ENCODE results near the gene CDH22.

Gene CDH22

DNA sequence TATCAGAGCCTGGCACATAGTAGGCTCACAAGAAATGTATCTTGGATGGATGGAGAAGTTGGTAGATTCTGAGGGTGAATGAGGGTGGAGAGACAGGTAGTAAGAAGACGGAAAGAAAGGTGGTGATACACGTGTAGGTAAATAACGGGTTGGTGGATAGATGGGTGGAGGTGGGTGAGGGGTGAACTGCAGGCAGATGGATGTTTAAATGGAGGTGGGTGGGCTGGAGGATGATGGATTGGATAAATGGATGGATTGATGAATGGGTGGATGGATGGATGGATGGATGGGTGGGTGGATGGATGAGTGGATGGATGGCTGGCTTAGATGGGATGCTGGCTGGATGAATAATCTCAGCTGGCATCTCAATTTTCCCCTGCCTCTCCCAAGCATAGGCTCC is 9.9 kb downstream of the CDH22 start:
- TF ChIP-seq, protein P1, sequence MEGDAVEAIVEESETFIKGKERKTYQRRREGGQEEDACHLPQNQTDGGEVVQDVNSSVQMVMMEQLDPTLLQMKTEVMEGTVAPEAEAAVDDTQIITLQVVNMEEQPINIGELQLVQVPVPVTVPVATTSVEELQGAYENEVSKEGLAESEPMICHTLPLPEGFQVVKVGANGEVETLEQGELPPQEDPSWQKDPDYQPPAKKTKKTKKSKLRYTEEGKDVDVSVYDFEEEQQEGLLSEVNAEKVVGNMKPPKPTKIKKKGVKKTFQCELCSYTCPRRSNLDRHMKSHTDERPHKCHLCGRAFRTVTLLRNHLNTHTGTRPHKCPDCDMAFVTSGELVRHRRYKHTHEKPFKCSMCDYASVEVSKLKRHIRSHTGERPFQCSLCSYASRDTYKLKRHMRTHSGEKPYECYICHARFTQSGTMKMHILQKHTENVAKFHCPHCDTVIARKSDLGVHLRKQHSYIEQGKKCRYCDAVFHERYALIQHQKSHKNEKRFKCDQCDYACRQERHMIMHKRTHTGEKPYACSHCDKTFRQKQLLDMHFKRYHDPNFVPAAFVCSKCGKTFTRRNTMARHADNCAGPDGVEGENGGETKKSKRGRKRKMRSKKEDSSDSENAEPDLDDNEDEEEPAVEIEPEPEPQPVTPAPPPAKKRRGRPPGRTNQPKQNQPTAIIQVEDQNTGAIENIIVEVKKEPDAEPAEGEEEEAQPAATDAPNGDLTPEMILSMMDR (conservative IDR thresholded peaks at IDR 0.05; ENCODE audit: low read depth): no peak

DNA sequence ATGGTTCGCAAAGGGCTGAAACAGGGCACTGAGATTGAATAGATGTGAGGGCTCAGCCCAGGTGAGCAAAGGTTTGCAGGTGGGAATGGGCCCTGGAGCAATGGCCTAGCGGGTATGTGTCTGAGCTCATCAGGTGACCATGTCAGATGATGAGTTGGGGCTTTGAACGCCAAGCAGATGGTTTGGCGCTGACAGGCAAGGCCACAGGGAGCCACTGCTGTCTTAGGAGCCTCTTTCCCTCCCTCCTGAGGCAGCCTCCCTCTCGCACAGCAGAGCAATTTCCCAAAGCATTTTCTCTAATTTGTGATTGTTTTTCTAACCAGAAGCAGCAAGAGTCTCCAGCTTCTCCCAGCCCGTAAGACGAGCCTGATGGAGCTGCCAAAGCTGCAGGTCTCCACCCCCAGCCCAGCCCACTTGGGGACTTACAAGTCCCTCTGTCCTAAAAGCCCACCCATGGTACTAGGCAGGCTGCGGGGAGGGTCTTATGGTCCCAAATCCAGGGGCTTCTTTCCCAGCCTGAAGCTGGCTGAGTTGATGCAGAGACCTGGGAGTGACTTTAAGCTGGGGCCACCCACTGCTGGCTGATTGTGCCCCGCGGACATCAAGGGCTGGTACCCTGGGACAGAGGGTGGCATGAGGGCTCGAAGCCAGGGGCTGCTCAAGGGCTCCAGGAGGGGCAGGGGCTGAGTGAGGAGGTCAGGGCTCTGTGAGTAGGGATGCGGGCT is 11.6 kb downstream of the CDH22 start:
- no peak overlapping the region for H3K27ac ChIP-seq
- POLR2A ChIA-PET (ENCODE audit: low non-redundant PET): no interaction called here
- DNase-seq (ENCODE audit: low spot score): no peak
- CTCF ChIA-PET: interaction anchor here (1.0 to 3.9 kb wide), 4 partner anchors 9 to 328 kb away, joined by 3 to 23 read pairs (median 4); no protein-coding TSS in a partner anchor
- TF ChIP-seq, protein P1 (conservative IDR thresholded peaks at IDR 0.05; ENCODE audit: low read depth): no peak

More for the DNA sequence above, 9.9 kb downstream of the CDH22 start:
- ChIA-PET POLR2A (ENCODE audit: low non-redundant PET) (interaction anchor here (0.6 kb wide), 1 partner anchor 13 kb away, joined by 3 read pairs; no protein-coding TSS in a partner anchor), CTCF (interaction anchor here (1.0 to 2.0 kb wide), 4 partner anchors 9 to 166 kb away, joined by 3 to 5 read pairs (median 4); no protein-coding TSS in a partner anchor)
- no peak overlapping the region for H3K27ac ChIP-seq
- DNase-seq (ENCODE audit: low spot score): no peak

DNA sequence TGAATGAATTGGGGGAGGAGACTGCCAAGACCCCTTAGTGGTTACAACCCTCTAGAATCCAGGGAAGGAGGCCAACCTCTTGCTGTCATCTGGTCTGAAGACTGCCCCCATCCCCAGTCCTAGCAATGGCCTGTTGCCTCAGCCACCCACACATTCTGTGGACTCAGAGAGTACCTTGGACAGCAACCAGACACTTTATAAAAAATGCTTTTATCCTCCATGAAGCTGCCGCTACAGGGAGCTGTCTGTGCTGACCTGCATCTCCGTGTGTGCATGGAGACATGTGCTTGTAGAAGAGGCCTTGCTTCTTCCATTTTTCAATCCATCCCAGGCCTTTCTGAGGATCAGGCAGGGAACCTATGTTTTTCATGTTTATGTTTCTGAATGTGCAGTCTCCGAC is 15.2 kb downstream of the CDH22 start:
- TF ChIP-seq, protein P1 (conservative IDR thresholded peaks at IDR 0.05; ENCODE audit: low read depth): no peak
- ChIA-PET CTCF (interaction anchor here (0.6 to 1.1 kb wide), 4 partner anchors 56 to 142 kb away, joined by 3 to 5 read pairs (median 4); no protein-coding TSS in a partner anchor), POLR2A (ENCODE audit: low non-redundant PET) (interaction anchor here (0.6 kb wide), 1 partner anchor 59 kb away, joined by 3 read pairs; no protein-coding TSS in a partner anchor)
- H3K27ac ChIP-seq: no peak overlapping the region
- peak; percentile 59 for DNase-seq (ENCODE audit: low spot score)

DNA sequence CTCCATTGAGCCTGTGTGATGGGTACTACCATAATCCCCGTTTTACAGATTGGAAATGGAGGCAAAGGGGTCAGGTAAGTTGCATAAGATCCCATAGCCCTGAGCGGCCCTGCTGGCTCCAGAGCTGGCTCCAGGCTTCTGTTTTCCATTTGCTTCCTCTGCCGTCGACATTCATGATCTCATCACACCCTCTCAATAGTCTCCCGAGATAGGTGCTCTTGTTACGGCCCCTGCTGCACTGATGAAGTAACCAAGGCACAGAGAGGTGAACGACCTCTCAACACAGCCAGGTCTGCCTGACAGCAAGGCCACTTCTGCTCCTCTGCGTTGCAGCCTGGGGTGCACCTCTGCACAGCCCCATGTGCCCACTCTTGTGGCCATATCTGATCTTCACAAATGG is 16.9 kb downstream of the CDH22 start:
- ChIA-PET POLR2A (ENCODE audit: low non-redundant PET) (no interaction called here), CTCF (interaction anchor here (0.8 kb wide), 1 partner anchor 10 kb away, joined by 3 read pairs; no protein-coding TSS in a partner anchor)
- no peak for DNase-seq (ENCODE audit: low spot score)
- TF ChIP-seq, protein P1 (conservative IDR thresholded peaks at IDR 0.05; ENCODE audit: low read depth): no peak
- no peak overlapping the region for H3K27ac ChIP-seq

DNA sequence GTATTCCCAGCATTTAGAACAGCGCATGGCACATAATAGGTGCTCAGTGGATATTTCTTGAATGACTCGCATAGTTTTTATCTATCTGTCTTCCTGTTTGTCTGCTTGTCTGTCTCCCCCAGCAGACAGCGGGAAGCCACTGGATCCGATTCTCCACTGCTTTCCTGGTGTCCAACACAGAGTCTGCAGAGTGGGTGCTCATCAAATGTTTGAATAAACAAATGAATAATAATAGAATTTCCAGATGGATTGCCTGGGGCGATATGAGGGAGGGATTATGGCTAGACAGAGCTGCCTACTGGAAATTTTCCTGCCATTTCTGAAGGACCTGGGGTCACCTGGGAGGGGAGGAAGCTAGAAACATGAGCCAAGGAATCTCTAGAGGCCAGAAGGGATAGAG is 18.9 kb downstream of the CDH22 start:
- no peak overlapping the region for H3K27ac ChIP-seq
- TF ChIP-seq, protein P1 (conservative IDR thresholded peaks at IDR 0.05; ENCODE audit: low read depth): no peak
- ChIA-PET POLR2A (ENCODE audit: low non-redundant PET) (no interaction called here), CTCF (interaction anchor here (0.5 to 2.2 kb wide), 4 partner anchors 17 to 792 kb away, joined by 3 to 11 read pairs (median 6); no protein-coding TSS in a partner anchor)
- DNase-seq (ENCODE audit: low spot score): no peak

DNA sequence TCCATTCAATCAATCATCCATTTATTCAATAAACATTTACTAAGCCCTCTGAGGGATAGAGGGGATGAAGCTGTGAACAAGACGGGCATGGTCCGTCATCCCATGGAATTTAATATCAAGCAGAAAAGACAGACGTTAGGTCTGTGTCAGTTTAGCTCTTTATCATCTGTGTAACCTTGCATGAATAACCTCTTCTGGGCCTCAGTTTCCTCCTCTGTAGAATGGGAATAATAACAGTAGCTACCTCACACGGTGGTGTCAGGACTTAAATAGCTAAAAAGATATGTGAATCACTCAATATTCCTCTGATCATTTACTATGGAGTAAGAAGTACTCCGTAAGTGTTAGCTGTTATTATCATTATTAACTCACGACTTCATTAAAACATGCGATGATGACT is 21.3 kb downstream of the CDH22 start:
- ChIA-PET POLR2A (ENCODE audit: low non-redundant PET) (interaction anchor here (0.5 kb wide), 1 partner anchor 30 kb away, joined by 5 read pairs; no protein-coding TSS in a partner anchor), CTCF (interaction anchor here (1.3 to 1.7 kb wide), 3 partner anchors 10 to 20 kb away, joined by 3 to 10 read pairs (median 3); no protein-coding TSS in a partner anchor)
- no peak overlapping the region for H3K27ac ChIP-seq
- DNase-seq (ENCODE audit: low spot score): no peak
- TF ChIP-seq, protein P1 (conservative IDR thresholded peaks at IDR 0.05; ENCODE audit: low read depth): no peak
